Esophagus squamous epithelium (tissue), 4 donors: ENCODE data around the gene SRC.

ENCODE experiments used
- POLR2A ChIP-seq, 4 donors: fragments of 450-650 bp; IDR thresholded peaks; one replicate each; pipeline ENCODE4 v1.6.1; 2017; ENCODE audit warnings: antibody characterized with exemption in 4 of 4, mild to moderate bottlenecking in 4 of 4, moderate library complexity in 3 of 4
- TF ChIP-seq, protein P1 (sequence below), 6 experiments: fragments of 450-650 bp in 4 of 6; fragments of 200-600 bp in 2 of 6; sonication (generic) in 2 of 6; IDR thresholded peaks; one replicate each; pipeline ENCODE4 v1.5.1; 2016 to 2019; ENCODE audit warnings: antibody characterized with exemption in 6 of 6, mild to moderate bottlenecking in 4 of 6, moderate library complexity in 4 of 6

DNA sequence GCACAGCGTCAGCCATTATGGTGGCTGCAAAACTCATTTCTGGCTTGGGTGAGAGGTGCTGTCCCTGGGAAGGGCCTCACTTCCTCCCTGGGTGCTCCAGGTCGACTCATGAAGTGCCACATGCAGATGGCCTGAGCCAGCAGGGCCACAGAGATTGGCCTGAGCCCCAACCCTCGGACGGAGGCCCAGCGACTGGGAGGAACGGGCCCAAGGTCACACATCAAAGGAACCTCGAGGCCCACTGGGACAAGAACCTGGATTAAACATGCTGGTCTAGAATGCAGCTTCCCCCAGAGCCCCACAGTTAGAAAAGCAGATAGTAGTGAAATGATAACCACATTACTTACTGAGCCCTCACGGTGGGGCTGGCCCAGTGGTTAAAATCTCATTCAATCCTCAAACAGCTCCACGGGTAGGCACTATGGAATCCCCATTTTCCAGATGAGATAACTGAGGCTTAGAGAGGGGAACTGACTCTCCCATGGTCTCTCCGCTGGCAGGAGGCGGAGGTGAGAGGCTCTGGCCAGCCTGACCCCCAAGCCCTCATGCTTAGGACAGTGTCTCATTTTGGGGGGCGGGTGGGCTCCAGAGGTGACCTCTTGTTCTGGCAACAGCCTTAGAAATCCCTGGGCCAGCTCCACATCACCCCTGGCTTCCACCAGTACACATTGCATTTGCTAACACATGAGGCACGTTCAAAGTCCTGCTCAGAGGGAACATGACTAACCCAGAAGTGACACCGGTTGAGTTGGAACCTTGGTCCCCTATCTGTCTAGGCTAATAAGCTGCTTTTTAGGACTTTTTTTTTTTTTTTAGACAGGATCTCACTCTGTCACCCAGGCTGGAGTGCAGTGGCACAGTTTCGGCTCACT, 53.0 kb downstream of the SRC start:
- TF ChIP-seq POLR2A (IDR thresholded peaks at IDR 0.05) = no peak
- TF ChIP-seq, protein P1, sequence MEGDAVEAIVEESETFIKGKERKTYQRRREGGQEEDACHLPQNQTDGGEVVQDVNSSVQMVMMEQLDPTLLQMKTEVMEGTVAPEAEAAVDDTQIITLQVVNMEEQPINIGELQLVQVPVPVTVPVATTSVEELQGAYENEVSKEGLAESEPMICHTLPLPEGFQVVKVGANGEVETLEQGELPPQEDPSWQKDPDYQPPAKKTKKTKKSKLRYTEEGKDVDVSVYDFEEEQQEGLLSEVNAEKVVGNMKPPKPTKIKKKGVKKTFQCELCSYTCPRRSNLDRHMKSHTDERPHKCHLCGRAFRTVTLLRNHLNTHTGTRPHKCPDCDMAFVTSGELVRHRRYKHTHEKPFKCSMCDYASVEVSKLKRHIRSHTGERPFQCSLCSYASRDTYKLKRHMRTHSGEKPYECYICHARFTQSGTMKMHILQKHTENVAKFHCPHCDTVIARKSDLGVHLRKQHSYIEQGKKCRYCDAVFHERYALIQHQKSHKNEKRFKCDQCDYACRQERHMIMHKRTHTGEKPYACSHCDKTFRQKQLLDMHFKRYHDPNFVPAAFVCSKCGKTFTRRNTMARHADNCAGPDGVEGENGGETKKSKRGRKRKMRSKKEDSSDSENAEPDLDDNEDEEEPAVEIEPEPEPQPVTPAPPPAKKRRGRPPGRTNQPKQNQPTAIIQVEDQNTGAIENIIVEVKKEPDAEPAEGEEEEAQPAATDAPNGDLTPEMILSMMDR (IDR thresholded peaks at IDR 0.05) = no peak
